Heart left ventricle (tissue), 16 donors: ENCODE results near the gene SENP6. TPM values are rescaled to one million over a fixed set of nuclear protein-coding genes. Genes with fewer than 3 reads are reported as not detected.

Experiments
- ATAC-seq, 4 donors: fragments of 200-7000 bp; cut with Tn5 transposase; one replicate each; pipeline ENCODE4 v1.9.1; 2020 to 2022; ENCODE audit warnings: moderate library complexity in 4 of 4, mild to moderate bottlenecking in 3 of 4, moderate number of reproducible peaks in 1 of 4
- DNase-seq, 5 donors: peaks; one replicate each; pipeline ENCODE4 v3.0.0-alpha.2; 2020
- H3K27ac ChIP-seq, 12 donors: fragments of 200-600 bp; sonication (generic) in 4 of 12; one replicate each; pipeline versions ENCODE4 v1.5.0 to v1.8.0; 2016 to 2022; ENCODE audit warnings: mild to moderate bottlenecking in 2 of 12
- H3K27me3 ChIP-seq, 9 donors: fragments of 200-600 bp; sonication (generic) in 2 of 9; one replicate each; pipeline versions ENCODE4 v1.5.1 to v1.8.0; 2016 to 2022; ENCODE audit warnings: mild to moderate bottlenecking in 3 of 9
- H3K36me3 ChIP-seq, 9 donors: fragments of 200-600 bp; sonication (generic) in 2 of 9; one replicate each; pipeline versions ENCODE4 v1.5.0 to v1.8.0; 2018 to 2022; ENCODE audit warnings: mild to moderate bottlenecking in 2 of 9
- H3K4me1 ChIP-seq, 12 donors: fragments of 200-600 bp; sonication (generic) in 4 of 12; one replicate each; pipeline versions ENCODE4 v1.5.0 to v1.8.0; 2016 to 2022; ENCODE audit warnings: mild to moderate bottlenecking in 3 of 12
- H3K4me3 ChIP-seq, 12 donors: fragments of 200-600 bp; sonication (generic) in 4 of 12; one replicate each; pipeline versions ENCODE4 v1.5.0 to v1.8.0; 2017 to 2022; ENCODE audit warnings: mild to moderate bottlenecking in 9 of 12, moderate library complexity in 4 of 12
- H3K9me3 ChIP-seq, 12 donors: fragments of 200-600 bp; sonication (generic) in 4 of 12; one replicate each; pipeline versions ENCODE4 v1.5.0 to v1.8.0; 2016 to 2022; ENCODE audit warnings: mild to moderate bottlenecking in 1 of 12
- CTCF ChIP-seq, 12 donors: fragments of 200-600 bp; sonication (generic) in 4 of 12; IDR thresholded peaks; one replicate each; pipeline versions ENCODE4 v1.5.0 to v1.8.0; 2018 to 2022; ENCODE audit warnings: antibody characterized with exemption in 12 of 12, mild to moderate bottlenecking in 5 of 12
- POLR2A ChIP-seq, 2 donors: fragments of 450-650 bp; IDR thresholded peaks; one replicate each; pipeline ENCODE4 v1.6.1; 2017; ENCODE audit warnings: antibody characterized with exemption in 2 of 2, mild to moderate bottlenecking in 2 of 2, moderate library complexity in 2 of 2
- WGBS, 4 donors: extraction: QIAGEN DNeasy Blood & Tissue Kit in 2 of 4; methylation state at CpG; one replicate each; pipeline versions ENCODE4 v1.1.5 to v1.1.7; 2013 to 2018; 5-methylcytosine and 5-hydroxymethylcytosine counted together
- intact Hi-C, 10 donors: fragments of 100-400 bp; cut with DNase I; formaldehyde crosslinking; loops; one replicate each; pipeline versions ENCODE4 v1.11.1 to v1.14.2; 2022
- polyA plus RNA-seq, 2 donors: library from polyadenylated mRNA; stranded (reverse); fragments of 200-250 nt; gene quantifications; one replicate each; pipeline ENCODE4 v1.2.3, GENCODE V29; 2013
- total RNA-seq, 9 donors: library from RNA; depleted of rRNA in 2 of 9; stranded (reverse); fragments of >200 nt in 2 of 9; fragmentation: NEBNext Ultra II Directional in 3 of 9; extraction: Animal tissue kit (Norgen Biotek cat#: 25700) in 3 of 9; gene quantifications; one replicate each; pipeline versions ENCODE4 v1.1.0 to v1.2.4, GENCODE V29; 2016 to 2023
- donor health status: ischemic (EF 13 %, LVEDD 7.1; RV severe dilation, severe dysfunction).
- donor health status: healthy with polysubstance abuse.
- donor health status: DM: no; HTN: yes; CAD: no.
- donor health status: DM: no; HTN: no; CAD: no.
- donor health status: ischemic (EF 25% LVEDD 6.9; RV normal size, moderate dysfunction).
- donor health status: ischemic (EF 25% LVEDD 5.7; RV mildly dilated, moderate dysfunction).
- donor health status: healthy.
- donor health status: DM: yes; HTN: yes; CAD: no.
- donor health status: ischemic (EF 35%, LVEDD 5.7; RV mildly dilated, moderate dysfunction).
- donor health status: nonischemic (EF 11% LVEDD 7.7; RV severe dilation, severe dysfunction).
- donor health status: DM: yes; HTN: yes; CAD: no.
- donor health status: PGD.
- donor health status: ischemic (EF 29% LVEDD 5.4; RV normal size, mild dysfunction).
- donor health status: nonischemic (EF 23%, LVEDD 6.1; RV moderate dilation, normal function).

SENP6 gene
- total and polyA plus RNA-seq, 11 donors, result 16.2 to 71.5 (median 53.9) TPM

- TF ChIP-seq POLR2A (IDR thresholded peaks at IDR 0.05) (no peak), CTCF (IDR thresholded peaks at IDR 0.05) (no peak)
- intact Hi-C loops, result no loop called here
- no peaks in the 10 kb centered on the region for H3K9me3 ChIP-seq
- ATAC-seq (no peak), DNase-seq (no peak)
- peak overlapping the region in 2 of 12 donors; percentile 11 to 53 for H3K27ac ChIP-seq
- no peak overlapping the region for H3K4me3 ChIP-seq
- peaks cover 5 to 98% (median 72%) of the 10 kb centered on the region in 12 donors for H3K4me1 ChIP-seq
- H3K36me3 ChIP-seq, result no peaks in the 10 kb centered on the region
- H3K27me3 ChIP-seq, result no peaks in the 10 kb centered on the region
- 41 to 51% (median 47%) methylated on average over 2 of the region's 2 CpGs for WGBS, 4 donors
Observed at GRCh38 chr6:75611011-75611701, 9.5 kb downstream of the SENP6 start.

- ATAC-seq (peak in 2 of 4 donors; percentile 15 to 22), DNase-seq (no peak)
- 80 to 85% (median 83%) methylated on average over 5 of the region's 5 CpGs for WGBS, 4 donors
- Histone ChIP-seq H3K27me3 (no peaks in the 10 kb centered on the region), H3K36me3 (no peaks in the 10 kb centered on the region), H3K4me3 (no peak overlapping the region), H3K9me3 (no peaks in the 10 kb centered on the region), H3K4me1 (peaks cover 5 to 99% (median 72%) of the 10 kb centered on the region in 12 donors), H3K27ac (peak overlapping the region in 2 of 12 donors; percentile 53 to 66)
- intact Hi-C loops, result no loop called here
- no peak for TF ChIP-seq POLR2A (IDR thresholded peaks at IDR 0.05)
- TF ChIP-seq CTCF (IDR thresholded peaks at IDR 0.05), result no peak
Observed at GRCh38 chr6:75611702-75612375, 10.2 kb downstream of the SENP6 start.

- ATAC-seq, result no peak
- Histone ChIP-seq H3K4me3 (no peak overlapping the region), H3K36me3 (no peaks in the 10 kb centered on the region), H3K9me3 (no peaks in the 10 kb centered on the region), H3K27me3 (no peaks in the 10 kb centered on the region), H3K4me1 (peaks cover 5 to 96% (median 70%) of the 10 kb centered on the region in 12 donors), H3K27ac (peak overlapping the region in 7 of 12 donors; percentile 8 to 66 (median 40))
- DNase-seq, result no peak
- intact Hi-C loops, result no loop called here
- TF ChIP-seq POLR2A (IDR thresholded peaks at IDR 0.05), result no peak
- no peak for TF ChIP-seq CTCF (IDR thresholded peaks at IDR 0.05)
- 76 to 86% (median 81%) methylated on average over 3 of the region's 3 CpGs for WGBS, 4 donors
Observed at GRCh38 chr6:75612434-75612833, 10.8 kb downstream of the SENP6 start.

GRCh38 chr6:75613056-75613501 lies 11.4 kb downstream of the SENP6 start:
- H3K27ac ChIP-seq, result peak overlapping the region in 10 of 12 donors; percentile 6 to 66 (median 36)
- ATAC-seq, result peak in 1 of 4 donors; percentile 41

More at GRCh38 chr6:75613056-75613501, 11.4 kb downstream of the SENP6 start:
- Histone ChIP-seq H3K27me3 (no peaks in the 10 kb centered on the region), H3K9me3 (peaks cover 0 to 3% (median 0%) of the 10 kb centered on the region in 12 donors), H3K36me3 (no peaks in the 10 kb centered on the region), H3K4me1 (peaks cover 2 to 90% (median 65%) of the 10 kb centered on the region in 12 donors), H3K4me3 (peak overlapping the region in 2 of 12 donors; percentile 5 to 35)
- no peak for DNase-seq
- WGBS, 4 donors, result 30 to 39% (median 36%) methylated on average over 4 of the region's 4 CpGs
- intact Hi-C loops, result no loop called here
- TF ChIP-seq CTCF (IDR thresholded peaks at IDR 0.05) (no peak), POLR2A (IDR thresholded peaks at IDR 0.05) (no peak)
